NOMO-1 treated with DMSO at 0.1 percent for 48 hours (cell line): ENCODE results near the gene HIVEP3.

Experiments
- DNase-seq: peaks from one replicate; lab custom pipeline; 2025; ENCODE audit not compliant: unreplicated experiment; lab: John Stamatoyannopoulos, UW

The HIVEP3 gene

DNA sequence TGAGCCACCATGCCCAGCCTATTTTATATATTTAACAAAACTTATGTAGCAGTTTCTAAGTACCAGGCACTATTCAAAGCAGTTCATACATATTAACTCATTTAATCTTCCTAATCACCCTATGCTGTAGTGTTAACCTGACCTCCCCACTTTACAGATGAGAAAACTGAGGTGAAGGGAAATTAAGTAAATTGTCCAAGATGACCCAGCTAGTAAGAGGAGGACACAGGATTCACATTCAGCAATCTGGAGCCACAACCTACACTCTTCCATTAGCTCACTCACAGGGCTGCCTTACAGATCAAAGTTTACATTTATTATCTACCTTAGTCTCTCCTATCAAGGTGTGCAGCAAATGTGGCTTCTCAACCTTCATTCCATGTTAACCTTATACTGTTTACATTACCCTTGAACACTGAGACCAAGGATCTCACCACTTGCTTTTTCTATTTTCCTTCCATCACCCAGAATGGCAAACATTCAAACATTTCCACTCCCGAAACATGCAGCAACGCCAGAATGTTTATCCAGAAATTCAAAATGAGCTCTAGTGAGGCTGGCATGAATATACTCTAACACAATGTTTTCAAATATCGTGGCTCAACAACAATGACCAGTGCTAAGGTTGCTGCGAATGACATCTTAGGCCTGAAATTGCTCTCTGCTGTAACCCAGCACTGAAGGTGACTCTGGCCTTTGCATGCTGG lies 24.5 kb downstream of the HIVEP3 start:
- DNase-seq, result no peak

DNA sequence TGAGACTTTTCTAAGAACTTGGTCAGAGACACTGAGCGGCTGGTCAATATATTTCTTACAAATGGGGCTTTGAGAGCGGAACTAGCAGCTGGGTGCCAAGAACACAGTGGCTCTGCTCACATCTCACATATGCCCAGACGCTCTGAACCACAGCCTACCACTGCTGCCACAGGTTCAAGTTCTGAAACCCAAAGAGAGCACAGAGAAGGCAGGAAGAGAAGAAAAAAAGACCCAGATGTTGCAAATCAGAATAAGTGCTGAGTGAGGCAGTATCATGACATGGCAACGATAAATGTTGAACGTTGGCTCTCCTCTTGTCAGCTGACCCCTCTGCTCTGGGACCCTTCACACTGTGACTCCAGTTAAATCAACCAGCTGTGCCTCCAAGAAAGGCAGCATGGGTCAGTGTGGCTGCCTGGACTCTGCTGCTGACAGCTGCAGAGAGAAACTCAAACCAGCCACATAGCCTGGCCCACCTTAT lies 26.4 kb downstream of the HIVEP3 start:
- DNase-seq, result no peak

DNA sequence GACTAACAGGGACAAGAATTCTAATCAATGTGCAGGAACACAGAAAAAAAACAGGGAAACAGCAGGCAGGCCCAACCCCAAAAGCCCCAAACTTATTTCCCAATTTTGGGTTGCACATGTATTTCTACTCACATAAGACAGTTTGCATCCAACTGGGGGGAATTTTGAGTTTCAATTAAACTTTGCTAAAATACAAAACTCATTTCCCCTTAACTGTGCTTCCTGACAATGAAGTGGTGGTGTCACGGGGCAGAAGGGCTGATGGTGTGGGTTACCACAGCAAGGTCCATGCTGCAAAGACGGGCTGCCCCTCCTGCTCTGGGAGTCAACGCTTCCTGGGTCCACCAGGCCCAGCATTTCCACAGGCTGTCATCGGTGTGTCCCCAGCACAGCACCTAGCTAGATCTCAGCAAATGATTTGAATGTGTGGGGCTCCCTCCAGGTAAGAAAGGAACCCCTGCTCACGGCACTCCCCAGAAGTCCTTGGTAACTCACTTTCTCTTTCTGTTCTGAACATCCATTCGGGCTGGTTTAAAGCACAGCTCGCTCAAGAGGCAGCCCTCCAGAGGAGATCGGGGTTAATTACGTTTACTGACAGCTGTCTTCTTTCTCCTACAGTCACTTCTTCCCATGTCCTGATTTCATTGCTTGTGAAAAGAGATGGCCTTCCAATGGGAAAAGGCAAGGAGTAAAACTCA lies 27.4 kb downstream of the HIVEP3 start:
- peak; percentile 76 for DNase-seq

DNA sequence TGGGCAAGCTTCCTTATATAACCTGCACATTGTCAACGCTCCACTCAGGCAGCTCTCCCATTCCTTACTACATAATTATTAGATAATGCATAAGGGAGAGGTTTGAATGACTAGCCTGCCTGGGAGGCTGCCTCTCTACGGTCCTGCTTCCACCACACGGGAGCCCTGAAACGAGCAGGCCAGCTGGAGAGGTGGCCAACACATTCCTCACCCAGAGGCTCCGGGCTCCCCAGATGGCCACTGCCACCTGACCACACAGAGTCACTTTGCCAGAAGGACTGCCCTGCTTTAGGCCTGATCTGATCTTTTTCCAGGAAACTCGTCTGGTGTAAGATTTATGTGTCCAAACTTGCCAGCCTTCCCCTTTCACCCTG lies 27.9 kb downstream of the HIVEP3 start:
- DNase-seq, result no peak

DNA sequence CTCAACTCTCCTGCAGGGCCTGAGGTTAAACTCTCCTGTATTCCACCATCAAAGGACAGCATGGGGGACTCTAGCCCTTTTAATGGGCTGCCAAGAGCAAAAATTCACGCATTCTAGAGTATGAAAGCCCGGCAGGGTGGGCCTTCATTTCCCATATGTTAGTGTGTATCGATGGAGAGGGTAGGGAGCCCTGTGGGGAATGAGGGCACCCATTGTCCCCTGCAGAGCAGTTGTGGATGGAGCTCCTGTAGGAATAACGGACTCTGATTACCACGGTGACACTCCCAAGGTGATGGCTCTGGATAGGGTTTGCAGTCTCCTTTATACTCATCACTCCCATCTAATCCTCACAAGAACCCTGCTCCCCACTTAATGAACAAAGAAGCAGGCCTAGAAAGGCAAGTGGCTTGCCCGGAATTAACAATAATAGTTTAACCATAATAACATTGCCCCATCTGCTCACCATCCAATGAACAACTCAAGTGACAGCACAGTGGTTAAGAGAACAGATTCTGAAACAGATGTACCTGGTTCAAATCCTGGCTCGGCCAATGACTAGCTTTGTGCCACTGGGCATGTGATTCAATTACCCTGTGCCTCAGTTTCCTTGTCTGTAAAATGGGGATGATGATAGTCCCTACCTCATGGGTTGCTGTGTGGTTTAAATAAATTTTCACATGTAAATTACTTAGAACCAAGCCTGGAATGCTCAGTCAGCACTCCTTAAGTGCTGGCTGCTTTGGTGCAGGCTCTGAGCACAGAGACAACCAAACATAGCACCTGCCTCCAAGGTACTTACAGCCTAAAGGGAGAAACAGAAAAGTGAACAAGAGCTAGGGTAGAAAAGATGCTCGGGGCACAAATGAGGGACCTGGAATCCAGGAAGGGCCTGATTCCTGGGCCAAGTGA lies 29.0 kb downstream of the HIVEP3 start:
- DNase-seq, result no peak

DNA sequence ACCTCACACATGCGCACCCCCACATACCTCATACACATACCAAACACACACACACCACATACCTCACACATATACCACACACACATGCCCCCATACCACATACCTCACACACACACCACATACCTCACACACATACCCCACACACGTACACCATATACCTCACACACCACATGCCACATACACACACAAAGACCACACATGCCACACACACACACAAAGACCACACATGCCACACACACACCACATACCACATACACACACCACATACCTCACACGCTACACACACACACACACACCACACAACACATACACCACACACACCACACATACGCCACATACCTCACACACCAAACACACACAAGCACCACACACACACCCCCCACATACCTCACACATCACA lies 30.0 kb downstream of the HIVEP3 start:
- DNase-seq, result no peak

DNA sequence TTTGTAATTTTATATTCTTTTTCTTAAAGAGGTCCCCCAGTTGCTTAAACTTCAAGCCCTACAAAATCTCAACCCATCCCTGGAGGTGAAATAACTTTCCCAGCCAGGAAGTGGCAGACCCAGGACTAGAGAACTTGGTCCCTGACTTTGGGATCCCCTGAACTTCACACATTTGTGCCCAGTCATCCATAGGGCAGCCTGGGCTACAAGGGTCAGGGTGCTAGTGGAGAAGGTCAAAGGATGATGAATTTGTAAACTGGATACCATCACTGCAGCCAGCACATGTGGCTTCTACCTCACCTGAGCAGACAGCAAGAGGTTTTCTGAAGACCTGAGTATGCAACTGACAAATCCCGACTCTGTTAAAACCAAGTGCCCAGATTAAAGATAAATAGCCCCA lies 31.4 kb downstream of the HIVEP3 start:
- DNase-seq, result no peak

DNA sequence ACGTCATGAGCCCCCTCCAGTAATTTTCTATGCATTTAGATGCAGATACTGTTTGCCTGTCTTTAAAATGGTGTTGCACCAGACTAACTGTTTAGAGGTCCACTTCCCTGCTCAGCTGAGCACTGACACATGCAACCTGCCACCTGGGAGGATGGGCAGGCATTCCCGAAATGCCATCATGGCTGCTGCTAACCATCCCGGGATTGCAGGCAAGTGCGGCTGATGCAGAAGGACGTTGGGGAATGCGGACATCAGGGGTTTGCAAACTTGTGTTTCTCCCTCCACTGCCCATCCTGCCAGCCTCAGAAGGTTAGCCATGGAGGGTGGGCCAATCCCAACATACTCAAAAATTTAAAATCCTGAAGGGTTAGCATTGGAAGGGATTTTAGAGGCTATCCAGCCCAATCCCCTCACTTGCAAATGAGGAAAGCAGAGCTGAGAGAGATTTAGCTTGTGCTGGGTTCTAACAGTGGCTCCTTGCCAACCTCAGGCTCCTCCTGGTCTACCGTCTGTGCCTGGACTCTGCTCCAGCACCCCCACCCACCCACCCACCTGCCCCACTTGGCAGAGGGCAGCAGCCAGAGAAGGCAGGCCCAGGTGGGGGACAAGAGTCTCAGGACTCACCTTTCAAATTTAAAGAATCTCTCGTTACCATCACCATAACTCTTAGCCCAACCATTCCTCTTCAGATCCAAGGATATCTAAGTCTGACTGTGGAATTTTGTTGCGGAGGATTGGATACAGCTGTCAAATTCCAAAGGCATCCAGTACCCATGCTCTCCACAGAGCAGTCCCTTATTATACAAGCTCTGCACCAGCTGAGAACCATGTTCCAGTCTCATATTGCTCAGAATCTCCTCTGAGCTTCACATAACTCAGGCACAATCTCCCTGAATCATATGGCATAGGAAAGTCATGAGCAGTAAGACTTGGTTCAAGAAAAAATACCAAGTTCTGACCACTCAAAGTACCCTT lies 34.2 kb downstream of the HIVEP3 start:
- no peak for DNase-seq

DNA sequence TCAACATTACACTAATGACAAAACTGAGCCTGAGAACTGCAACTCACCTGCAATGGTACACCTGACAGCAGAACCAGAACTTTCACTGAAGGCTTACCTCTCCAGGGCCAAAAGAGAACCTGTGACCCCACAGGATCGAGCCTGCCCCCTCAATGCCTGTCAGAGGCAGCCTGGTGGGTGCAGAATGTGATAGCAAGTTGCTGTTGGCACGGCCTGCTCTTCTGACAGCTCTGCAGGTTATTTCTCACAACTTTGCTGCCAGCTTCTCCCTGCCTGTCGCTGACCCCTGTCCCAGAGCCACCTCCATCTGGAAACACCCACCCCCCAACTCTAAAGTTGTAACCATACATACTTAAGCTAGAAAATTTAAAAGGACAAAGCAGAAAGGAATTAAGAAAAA lies 35.2 kb downstream of the HIVEP3 start:
- no peak for DNase-seq

DNA sequence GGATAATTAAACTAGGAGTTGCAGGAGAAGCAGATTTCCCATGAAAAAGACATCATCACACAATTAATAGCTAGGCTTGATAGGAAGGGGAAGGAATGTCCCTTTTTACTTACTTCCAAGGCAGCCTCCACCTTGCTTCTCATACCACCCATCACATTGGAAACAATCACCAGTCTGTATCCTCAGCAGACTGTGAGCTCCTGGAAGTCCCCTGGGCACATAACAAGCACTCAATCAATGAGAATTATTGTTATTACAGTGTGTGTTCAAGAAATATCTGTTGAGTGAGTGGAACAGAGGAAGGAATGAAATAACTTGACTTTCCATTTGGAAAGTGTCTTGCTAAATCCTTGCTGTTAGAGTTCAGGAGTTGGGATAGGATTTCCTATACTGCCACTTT lies 36.2 kb downstream of the HIVEP3 start:
- DNase-seq, result no peak

DNA sequence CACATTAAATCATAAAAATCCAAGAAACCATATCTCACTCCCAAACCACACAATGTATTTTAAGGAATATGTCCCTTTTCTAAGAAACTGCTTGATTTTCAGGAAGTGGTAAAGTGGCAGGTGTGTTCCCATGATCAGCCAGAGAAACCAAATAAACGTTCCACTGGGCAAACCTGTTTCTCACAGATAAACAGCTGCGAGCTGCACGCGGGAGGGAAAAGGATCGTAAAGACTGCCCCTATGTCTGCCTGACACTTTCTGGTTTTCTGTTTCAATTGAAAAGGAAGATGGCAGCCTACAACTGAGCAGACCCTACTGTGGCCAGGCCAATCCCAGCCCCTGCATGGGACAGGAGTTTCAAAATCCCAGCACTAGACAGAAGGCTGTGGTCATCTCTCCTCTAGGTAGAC lies 36.6 kb downstream of the HIVEP3 start:
- no peak for DNase-seq

DNA sequence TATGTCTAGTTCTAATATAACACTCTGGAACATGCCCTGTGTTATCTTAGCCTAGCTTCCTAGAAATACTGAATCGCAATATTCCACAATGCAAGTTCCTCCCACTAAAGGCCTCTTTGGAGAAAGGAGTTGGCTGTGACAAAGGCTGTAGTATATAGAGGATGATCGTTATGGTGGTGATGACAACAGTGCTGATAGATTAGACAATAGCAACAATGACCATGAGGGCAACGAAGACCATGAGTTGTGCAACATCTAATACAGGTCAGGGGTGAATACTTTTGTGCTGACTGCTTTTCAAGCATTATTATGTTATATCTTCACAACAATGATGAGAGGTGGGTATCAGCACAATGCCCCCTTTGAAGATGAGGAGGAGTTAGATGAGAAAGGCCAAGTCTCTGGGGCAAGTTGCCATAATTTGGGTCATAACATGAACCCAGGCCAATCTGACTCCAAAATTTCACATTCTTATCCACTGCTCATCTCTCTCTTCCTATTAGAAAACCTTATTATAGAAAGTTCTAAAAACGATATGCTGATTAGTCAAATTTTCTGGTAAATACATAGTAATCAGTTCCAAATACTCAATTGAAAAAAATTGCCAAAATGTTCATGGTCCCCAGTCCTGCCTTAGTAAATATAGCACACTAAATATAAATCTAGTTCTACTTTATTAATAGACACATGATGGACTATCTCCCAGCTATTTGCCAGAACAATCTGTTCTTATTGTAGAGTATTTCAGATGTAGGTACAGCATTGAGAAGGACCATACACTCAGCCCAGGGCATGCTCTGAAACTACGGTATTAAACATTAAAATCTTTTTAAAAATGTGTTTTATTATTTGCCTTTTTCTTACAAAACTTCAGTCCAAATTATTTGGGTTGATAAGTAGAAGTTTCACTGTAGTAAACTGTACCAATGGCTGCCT lies 37.5 kb downstream of the HIVEP3 start:
- DNase-seq, result no peak

DNA sequence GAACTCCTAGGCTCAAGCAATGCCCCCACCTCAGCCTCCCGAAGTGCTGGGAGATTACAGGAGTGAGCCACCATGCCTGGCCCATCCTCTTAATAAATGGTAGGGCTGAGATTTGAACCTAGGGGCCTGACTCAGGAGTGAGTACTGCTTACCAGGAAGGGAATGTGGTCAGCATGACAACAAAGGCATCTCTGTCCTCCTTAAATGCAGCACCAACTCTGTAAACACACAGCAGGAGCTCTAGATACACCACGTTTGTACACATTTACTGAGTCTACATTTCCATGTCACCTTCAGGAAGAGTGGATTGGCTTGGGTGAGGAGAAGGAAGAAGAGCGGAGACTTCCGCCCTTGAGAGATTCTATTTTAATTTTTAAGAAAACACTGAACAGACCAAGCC lies 38.5 kb downstream of the HIVEP3 start:
- DNase-seq, result no peak

DNA sequence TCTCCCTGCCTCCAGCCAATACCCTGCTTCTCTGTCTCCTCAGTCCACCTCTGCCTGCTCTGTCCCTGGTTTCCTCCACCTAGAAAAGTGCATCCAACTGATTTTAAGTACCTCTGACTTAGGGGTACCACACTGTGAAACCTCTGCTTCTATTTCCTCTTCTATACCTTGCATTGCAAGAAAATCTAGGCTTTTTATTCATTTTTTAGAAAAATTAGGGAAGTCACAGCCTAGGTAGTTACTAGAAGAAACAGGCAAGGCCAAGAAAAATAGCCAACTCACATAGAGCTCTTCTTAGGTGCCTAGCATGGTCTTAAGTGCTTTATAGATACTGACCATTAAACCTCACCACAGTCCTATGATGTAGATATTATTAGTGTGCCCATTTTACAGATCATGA lies 39.1 kb downstream of the HIVEP3 start:
- no peak for DNase-seq

DNA sequence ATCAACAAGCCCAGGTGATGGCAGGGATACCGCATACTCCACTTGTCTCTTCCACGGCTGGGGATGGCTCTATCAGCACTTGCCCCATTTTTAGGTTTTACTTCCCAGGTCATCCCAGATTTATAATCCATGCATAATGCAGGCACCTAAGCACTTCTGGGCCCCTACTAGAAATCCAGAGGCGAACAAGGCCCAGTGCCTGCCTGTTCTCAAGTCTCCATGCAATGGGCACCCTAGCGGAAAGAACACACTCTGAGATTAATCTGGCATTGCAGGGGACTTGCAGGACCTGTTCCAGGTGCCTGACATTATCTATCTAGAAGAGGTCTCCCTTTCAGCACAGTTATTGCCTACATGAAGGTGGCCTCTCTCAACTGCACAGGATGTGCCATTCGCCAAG lies 39.8 kb downstream of the HIVEP3 start:
- no peak for DNase-seq

DNA sequence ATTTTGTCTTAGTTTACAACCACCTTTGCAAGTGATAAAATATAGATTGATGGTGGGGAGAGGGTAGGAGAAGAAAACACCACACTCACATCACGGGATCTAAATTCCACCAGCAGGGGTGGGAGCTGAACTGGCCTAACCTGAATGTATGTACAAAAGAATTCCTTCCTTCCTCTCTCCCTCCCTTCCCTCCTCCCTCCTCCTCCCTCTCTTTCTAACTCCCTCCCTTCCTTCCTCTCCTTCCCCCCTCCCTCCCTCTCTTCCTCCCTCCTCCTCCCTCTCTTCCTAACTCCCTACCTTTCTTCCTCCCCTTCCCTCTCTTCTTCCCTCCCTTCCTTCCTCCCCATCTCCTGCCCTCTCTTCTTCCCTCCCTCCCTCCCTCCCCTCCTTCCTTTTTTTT lies 40.2 kb downstream of the HIVEP3 start:
- DNase-seq, result no peak

DNA sequence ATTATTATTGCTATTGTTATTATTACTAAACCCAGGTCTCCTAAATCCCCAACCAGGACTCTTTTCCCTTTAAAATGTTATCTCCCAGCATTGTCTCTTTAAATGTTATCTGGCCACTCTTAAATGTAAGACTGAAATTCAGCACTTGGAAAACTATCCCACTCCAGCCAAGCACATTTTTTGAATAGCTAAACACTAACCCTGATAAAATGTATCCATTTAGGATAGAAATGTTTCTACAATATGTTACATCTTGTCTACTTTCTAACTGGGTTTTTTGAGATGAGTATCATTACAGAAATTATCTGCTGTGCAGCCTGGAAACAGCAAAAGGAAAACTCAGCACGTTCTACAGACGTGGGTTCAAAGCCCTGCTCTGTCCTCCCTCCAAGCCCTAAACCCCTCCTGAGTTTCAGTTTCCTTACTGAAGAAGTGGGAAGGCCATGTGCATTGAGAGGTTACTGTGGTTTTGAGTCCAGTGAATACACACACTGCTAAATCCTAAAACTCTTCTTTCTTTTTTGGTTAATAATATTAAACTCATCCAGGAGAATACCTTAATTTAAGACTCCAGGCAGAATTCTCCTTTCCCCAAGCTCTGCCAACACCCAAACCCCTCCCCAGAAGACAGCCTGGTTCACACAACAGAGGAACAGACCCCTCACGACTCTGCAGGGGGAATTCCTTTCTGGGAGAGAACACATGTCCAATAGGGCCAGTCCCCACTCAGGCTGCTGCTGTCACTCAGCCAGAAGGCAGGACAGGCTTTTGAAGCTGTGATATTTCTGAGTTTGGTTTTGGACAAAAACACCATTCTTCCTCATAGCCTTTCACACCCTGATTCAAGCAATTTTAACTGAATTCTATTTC lies 41.9 kb downstream of the HIVEP3 start:
- no peak for DNase-seq

DNA sequence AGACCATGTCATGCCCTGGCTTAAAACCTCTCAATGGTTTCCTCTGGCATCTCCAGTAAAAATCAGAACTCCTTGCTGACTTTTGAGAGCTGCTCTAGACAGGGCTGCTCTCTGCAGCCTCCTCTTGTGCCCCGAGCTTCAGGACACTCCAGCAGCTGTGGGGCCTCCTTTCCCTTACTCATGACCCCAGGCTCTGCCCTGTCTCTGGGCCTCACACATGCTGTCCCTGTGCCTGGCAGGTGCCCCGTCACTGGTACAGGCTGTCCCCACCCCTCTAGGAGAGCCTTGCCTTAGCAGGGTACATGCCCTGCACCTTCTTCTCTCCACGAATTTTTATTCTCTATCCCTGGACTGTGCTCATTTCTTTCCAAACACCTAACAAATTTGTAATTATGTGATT lies 43.2 kb downstream of the HIVEP3 start:
- DNase-seq, result no peak
